Sigmoid colon (tissue), 7 donors: ENCODE measurements around the gene EDC4. TPM values are rescaled to one million over a fixed set of nuclear protein-coding genes. Genes with fewer than 3 reads are reported as not detected.

Experiments
- DNase-seq: peaks from one replicate; pipeline ENCODE4 v3.0.0-alpha.2; 2019
- H3K27ac ChIP-seq, 4 donors: fragments of 200-600 bp; sonication (generic); one replicate each; pipeline ENCODE4 v1.5.1; 2016 to 2019; ENCODE audit warnings: mild to moderate bottlenecking in 1 of 4
- H3K27me3 ChIP-seq, 3 donors: fragments of 200-600 bp; sonication (generic); one replicate each; pipeline ENCODE4 v1.5.1; 2019; ENCODE audit warnings: mild to moderate bottlenecking in 1 of 3
- H3K36me3 ChIP-seq, 4 donors: fragments of 200-600 bp; sonication (generic); one replicate each; pipeline ENCODE4 v1.5.1; 2016 to 2019
- H3K4me1 ChIP-seq, 4 donors: fragments of 200-600 bp; sonication (generic); one replicate each; pipeline ENCODE4 v1.5.1; 2017 to 2019
- H3K4me3 ChIP-seq, 4 donors: fragments of 200-600 bp; sonication (generic); one replicate each; pipeline ENCODE4 v1.5.1; 2017 to 2019; ENCODE audit warnings: mild to moderate bottlenecking in 2 of 4, moderate library complexity in 1 of 4
- H3K9me3 ChIP-seq, 4 donors: fragments of 200-600 bp in 3 of 4; sonication (generic) in 3 of 4; one replicate each; pipeline versions ENCODE4 v1.5.1 to v1.6.1; 2013 to 2019
- CTCF ChIP-seq, 4 experiments: fragments of 450-650 bp in 3 of 4; fragments of 200-600 bp in 1 of 4; IDR thresholded peaks; one replicate each; pipeline ENCODE4 v1.5.1; 2016 to 2019; ENCODE audit warnings: antibody characterized with exemption in 4 of 4, mild to moderate bottlenecking in 3 of 4, moderate library complexity in 2 of 4
- EP300 ChIP-seq, 4 donors: sonication (generic); formaldehyde crosslinking; IDR thresholded peaks; one replicate each; pipeline ENCODE4 v1.6.1; 2017; ENCODE audit warnings: antibody characterized with exemption in 4 of 4
- POLR2A ChIP-seq, 2 donors: fragments of 450-650 bp; IDR thresholded peaks; one replicate each; pipeline ENCODE4 v1.6.1; 2016; ENCODE audit warnings: antibody characterized with exemption in 2 of 2, mild to moderate bottlenecking in 2 of 2, moderate library complexity in 2 of 2
- POLR2AphosphoS5 ChIP-seq, 4 donors: sonication (generic); formaldehyde crosslinking; IDR thresholded peaks; one replicate each; pipeline ENCODE4 v1.6.1; 2017; ENCODE audit warnings: antibody characterized with exemption in 4 of 4
- WGBS, 2 donors: extraction: QIAGEN DNeasy Blood & Tissue Kit; methylation state at CpG; one replicate each; pipeline ENCODE4 v1.1.7; 2013; 5-methylcytosine and 5-hydroxymethylcytosine counted together
- intact Hi-C: fragments of 100-400 bp; cut with DNase I; formaldehyde crosslinking; loops from one replicate; pipeline ENCODE4 v1.15.1; 2023
- polyA plus RNA-seq, 3 donors: library from polyadenylated mRNA; stranded (reverse); fragments of 200-250 nt; gene quantifications; one replicate each; pipeline ENCODE4 v1.2.3, GENCODE V29; 2013
- total RNA-seq, 4 donors: library from RNA; depleted of rRNA; stranded (reverse); fragments of >200 nt; gene quantifications; one replicate each; pipeline ENCODE4 v1.1.0, GENCODE V29; 2016
- donor health status: healthy with polysubstance abuse.
- donor health status: Bipolar disorder and iron deficiency.
- donor health status: healthy.

Gene EDC4
- total and polyA plus RNA-seq, 7 donors: 24.5 to 48.9 (median 33.5) TPM

GRCh38 chr16:67879936-67880335 is 7.1 kb downstream of the EDC4 start:
- H3K9me3 ChIP-seq: no peaks in the 10 kb centered on the region
- no peaks in the 10 kb centered on the region for H3K27me3 ChIP-seq
- WGBS, 2 donors: 89 to 96% methylated on average over 5 of the region's 5 CpGs
- intact Hi-C loops: loop anchor here (5.0 kb wide), 1 partner anchor 162 kb away; no protein-coding TSS in a partner anchor
- H3K27ac ChIP-seq: no peak overlapping the region
- DNase-seq: no peak
- peaks cover 66 to 81% (median 73%) of the 10 kb centered on the region in 4 donors for H3K36me3 ChIP-seq
- peaks cover 0 to 25% (median 21%) of the 10 kb centered on the region in 4 donors for H3K4me1 ChIP-seq
- TF ChIP-seq POLR2A (IDR thresholded peaks at IDR 0.05): no peak
- no peak for TF ChIP-seq POLR2AphosphoS5 (IDR thresholded peaks at IDR 0.05)
- no peak for TF ChIP-seq EP300 (IDR thresholded peaks at IDR 0.05)
- TF ChIP-seq CTCF (IDR thresholded peaks at IDR 0.05): no peak
- no peak overlapping the region for H3K4me3 ChIP-seq

- TF ChIP-seq EP300 (IDR thresholded peaks at IDR 0.05) (no peak), CTCF (IDR thresholded peaks at IDR 0.05) (no peak), POLR2AphosphoS5 (IDR thresholded peaks at IDR 0.05) (no peak), POLR2A (IDR thresholded peaks at IDR 0.05) (no peak)
- intact Hi-C loops: loop anchor here (5.0 kb wide), 1 partner anchor 162 kb away; no protein-coding TSS in a partner anchor
- Histone ChIP-seq H3K27ac (no peak overlapping the region), H3K4me3 (no peak overlapping the region), H3K27me3 (no peaks in the 10 kb centered on the region), H3K9me3 (no peaks in the 10 kb centered on the region), H3K4me1 (peaks cover 0 to 21% (median 17%) of the 10 kb centered on the region in 4 donors), H3K36me3 (peaks cover 66 to 81% (median 73%) of the 10 kb centered on the region in 4 donors)
- WGBS, 2 donors: 92 to 95% methylated on average over 13 of the region's 13 CpGs
- no peak for DNase-seq
Measured at GRCh38 chr16:67880584-67880983, 7.7 kb downstream of the EDC4 start.

- Histone ChIP-seq H3K4me1 (peaks cover 0 to 13% (median 9%) of the 10 kb centered on the region in 4 donors), H3K27me3 (no peaks in the 10 kb centered on the region), H3K36me3 (peaks cover 66 to 75% (median 68%) of the 10 kb centered on the region in 4 donors), H3K4me3 (no peak overlapping the region), H3K27ac (no peak overlapping the region), H3K9me3 (no peaks in the 10 kb centered on the region)
- WGBS, 2 donors: 92 to 93% methylated on average over 21 of the region's 21 CpGs
- no peak for DNase-seq
- intact Hi-C loops: loop anchor here (5.0 kb wide), 1 partner anchor 161 kb away; no protein-coding TSS in a partner anchor
- TF ChIP-seq CTCF (IDR thresholded peaks at IDR 0.05) (no peak), POLR2AphosphoS5 (IDR thresholded peaks at IDR 0.05) (no peak), EP300 (IDR thresholded peaks at IDR 0.05) (no peak), POLR2A (IDR thresholded peaks at IDR 0.05) (no peak)
Measured at GRCh38 chr16:67881621-67882161, 8.8 kb downstream of the EDC4 start.

- DNase-seq: no peak
- Histone ChIP-seq H3K9me3 (no peaks in the 10 kb centered on the region), H3K27me3 (no peaks in the 10 kb centered on the region), H3K4me1 (peaks cover 0 to 13% (median 9%) of the 10 kb centered on the region in 4 donors), H3K27ac (no peak overlapping the region), H3K4me3 (no peak overlapping the region), H3K36me3 (peaks cover 58 to 66% (median 60%) of the 10 kb centered on the region in 4 donors)
- intact Hi-C loops: loop anchor here (1.0 to 5.0 kb wide), 2 partner anchors 46 to 160 kb away; no protein-coding TSS in a partner anchor
- 81 to 85% methylated on average over 18 of the region's 18 CpGs for WGBS, 2 donors
- TF ChIP-seq EP300 (IDR thresholded peaks at IDR 0.05): no peak
- TF ChIP-seq POLR2A (IDR thresholded peaks at IDR 0.05): no peak
- no peak for TF ChIP-seq CTCF (IDR thresholded peaks at IDR 0.05)
- TF ChIP-seq POLR2AphosphoS5 (IDR thresholded peaks at IDR 0.05): no peak
Measured at GRCh38 chr16:67882374-67883145, 9.7 kb downstream of the EDC4 start.
